Keratinocyte (primary cell): ENCODE measurements around the gene CWC27.

Experiments used
- EZH2 ChIP-seq: IDR thresholded peaks from one replicate; pipeline ENCODE4 v1.6.1; 2012; ENCODE audit warnings: inconsistent platforms, mild to moderate bottlenecking, low read length, moderate library complexity
- TF ChIP-seq, protein P1 (sequence below), 3 experiments: IDR thresholded peaks in 1 of 3; conservative IDR thresholded peaks in 1 of 3; optimal IDR thresholded peaks in 1 of 3; 2 replicates in 2 of 3; 3 replicates in 1 of 3; pipeline versions ENCODE3 to v1.5.1; 2011; ENCODE audit warnings: low read length in 3 of 3, mild to moderate bottlenecking in 3 of 3, moderate library complexity in 2 of 3, control low read depth in 1 of 3, inconsistent platforms in 1 of 3; ENCODE audit not compliant: insufficient read depth in 2 of 3; ENCODE audit errors: extremely low read depth in 1 of 3

GRCh38 chr5:65022932-65023331 lies 254.2 kb downstream of the CWC27 start:
- TF ChIP-seq, protein P1, sequence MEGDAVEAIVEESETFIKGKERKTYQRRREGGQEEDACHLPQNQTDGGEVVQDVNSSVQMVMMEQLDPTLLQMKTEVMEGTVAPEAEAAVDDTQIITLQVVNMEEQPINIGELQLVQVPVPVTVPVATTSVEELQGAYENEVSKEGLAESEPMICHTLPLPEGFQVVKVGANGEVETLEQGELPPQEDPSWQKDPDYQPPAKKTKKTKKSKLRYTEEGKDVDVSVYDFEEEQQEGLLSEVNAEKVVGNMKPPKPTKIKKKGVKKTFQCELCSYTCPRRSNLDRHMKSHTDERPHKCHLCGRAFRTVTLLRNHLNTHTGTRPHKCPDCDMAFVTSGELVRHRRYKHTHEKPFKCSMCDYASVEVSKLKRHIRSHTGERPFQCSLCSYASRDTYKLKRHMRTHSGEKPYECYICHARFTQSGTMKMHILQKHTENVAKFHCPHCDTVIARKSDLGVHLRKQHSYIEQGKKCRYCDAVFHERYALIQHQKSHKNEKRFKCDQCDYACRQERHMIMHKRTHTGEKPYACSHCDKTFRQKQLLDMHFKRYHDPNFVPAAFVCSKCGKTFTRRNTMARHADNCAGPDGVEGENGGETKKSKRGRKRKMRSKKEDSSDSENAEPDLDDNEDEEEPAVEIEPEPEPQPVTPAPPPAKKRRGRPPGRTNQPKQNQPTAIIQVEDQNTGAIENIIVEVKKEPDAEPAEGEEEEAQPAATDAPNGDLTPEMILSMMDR (optimal IDR thresholded peaks at IDR 0.05 in 1 of 3, IDR thresholded peaks at IDR 0.05 in 1 of 3, conservative IDR thresholded peaks at IDR 0.05 in 1 of 3; ENCODE audit: extremely low read depth in 1 of 3, insufficient read depth in 2 of 3, low read length in 3 of 3), result no peak
- no peak for TF ChIP-seq EZH2
